HCT116 (cell line): ENCODE data around the gene P3H3. TPM values are rescaled to one million over a fixed set of nuclear protein-coding genes. Genes with fewer than 3 reads are reported as not detected.

Experiments
- ATAC-seq: fragments of 200-7000 bp; cut with Tn5 transposase; 2 replicates; pipeline ENCODE4 v1.9.1; 2020; ENCODE audit warnings: mild to moderate bottlenecking, moderate library complexity
- BruUV-seq: library from RNA; stranded (reverse); fragments of 400-500 nt; replicated peaks from 2 replicates; lab custom pipeline; 2021; lab: Mats Ljungman, UMichigan
- CTCF ChIA-PET: fragments of 300-600 bp; sonication (Branson Sonifier 250); formaldehyde crosslinking; loops from one replicate; lab custom pipeline; 2021; ENCODE audit warnings: antibody characterized with exemption; lab: Charles Lee
- POLR2A ChIA-PET: fragments of 300-600, 350-600 bp; sonication (Branson Sonifier 250); formaldehyde crosslinking; loops from one replicate; lab custom pipeline; 2021; ENCODE audit warnings: antibody characterized with exemption; lab: Charles Lee
- RAD21 ChIA-PET, 2 experiments: fragments of 300-600 bp; sonication (Branson Sonifier 250); formaldehyde crosslinking; loops; one replicate each; lab custom pipeline; 2023; ENCODE audit warnings: low total read pairs in 2 of 2; ENCODE audit not compliant: uncharacterized antibody in 2 of 2, unreplicated experiment in 2 of 2, low non-redundant PET in 1 of 2; lab: Charles Lee
- DNase-seq: peaks from one replicate; pipeline ENCODE4 v3.0.0-alpha.2; 2010; ENCODE audit warnings: low read depth, low spot score
- H2AFZ ChIP-seq: fragments of 200-600 bp; shearing (Covaris generic), sonication (generic); 2 replicates; pipeline ENCODE4 v1.6.1; 2017; ENCODE audit warnings: low read depth, mixed run types, mixed read lengths, antibody characterized with exemption, low read length; ENCODE audit not compliant: poor library complexity, severe bottlenecking
- H3K27ac ChIP-seq: 2 replicates; pipeline ENCODE4 v1.5.1; 2012; ENCODE audit warnings: low read depth, low read length
- H3K27me3 ChIP-seq: fragments of 200-600 bp; sonication (generic); 2 replicates; pipeline ENCODE4 v1.6.1; 2016; ENCODE audit warnings: mixed run types, low read length, mixed read lengths; ENCODE audit not compliant: insufficient read depth
- H3K36me3 ChIP-seq, 2 experiments: fragments of 200-500 bp in 1 of 2; fragments of 200-600 bp in 1 of 2; sonication (Bioruptor generic) in 1 of 2; sonication (generic) in 1 of 2; 2 replicates each; pipeline versions ENCODE4 v1.5.1 to v1.6.1; 2014 to 2016; ENCODE audit warnings: low read length in 2 of 2, inconsistent platforms in 1 of 2, mixed read lengths in 1 of 2, mixed run types in 1 of 2; ENCODE audit not compliant: insufficient read depth in 2 of 2, control insufficient read depth in 1 of 2
- H3K4me1 ChIP-seq, 2 experiments: fragments of 200-600 bp in 1 of 2; sonication (generic) in 1 of 2; 2 replicates each; pipeline versions ENCODE4 v1.5.1 to v1.6.1; 2012 to 2017; ENCODE audit warnings: low read length in 2 of 2, inconsistent platforms in 1 of 2, mild to moderate bottlenecking in 1 of 2, mixed read lengths in 1 of 2, mixed run types in 1 of 2, moderate library complexity in 1 of 2; ENCODE audit not compliant: insufficient read depth in 2 of 2, control insufficient read depth in 1 of 2
- H3K4me2 ChIP-seq: fragments of 200-600 bp; sonication (generic); 2 replicates; pipeline ENCODE4 v1.6.1; 2017; ENCODE audit warnings: mixed run types, low read length, mixed read lengths
- H3K4me3 ChIP-seq, 2 experiments: fragments of 200-600 bp in 1 of 2; sonication (generic) in 1 of 2; replicated peaks in 1 of 2; 2 replicates each; pipeline ENCODE4 v1.5.1; 2011 to 2016; ENCODE audit warnings: low read length in 2 of 2, control low read depth in 1 of 2, low read depth in 1 of 2, mild to moderate bottlenecking in 1 of 2, mixed read lengths in 1 of 2, mixed run types in 1 of 2
- H3K79me2 ChIP-seq: fragments of 200-600 bp; sonication (generic); 2 replicates; pipeline ENCODE4 v1.6.1; 2017; ENCODE audit warnings: mild to moderate bottlenecking, mixed run types, low read length, moderate library complexity, mixed read lengths; ENCODE audit not compliant: insufficient read depth
- H3K9ac ChIP-seq: fragments of 200-600 bp; sonication (generic); 2 replicates; pipeline ENCODE4 v1.6.1; 2016; ENCODE audit warnings: low read length, mixed read lengths
- H3K9me2 ChIP-seq: fragments of 200-600 bp; sonication (generic), shearing (Covaris generic); 2 replicates; pipeline ENCODE4 v1.6.1; 2017; ENCODE audit warnings: mixed run types, mild to moderate bottlenecking, moderate library complexity; ENCODE audit not compliant: insufficient read depth
- H3K9me3 ChIP-seq, 2 experiments: fragments of 200-500 bp in 1 of 2; fragments of 200-600 bp in 1 of 2; sonication (Bioruptor generic) in 1 of 2; sonication (generic) in 1 of 2; 2 replicates each; pipeline ENCODE4 v1.6.1; 2014 to 2017; ENCODE audit warnings: low read length in 2 of 2, mixed read lengths in 2 of 2, inconsistent platforms in 1 of 2, low read depth in 1 of 2, mild to moderate bottlenecking in 1 of 2, mixed run types in 1 of 2, moderate library complexity in 1 of 2; ENCODE audit not compliant: control insufficient read depth in 1 of 2, insufficient read depth in 1 of 2
- H4K20me1 ChIP-seq: fragments of 200-600 bp; sonication (generic), shearing (Covaris generic); 2 replicates; pipeline ENCODE4 v1.6.1; 2017; ENCODE audit warnings: mixed run types, mild to moderate bottlenecking, moderate library complexity; ENCODE audit not compliant: insufficient read depth
- CBX3 ChIP-seq: IDR thresholded peaks from 2 replicates; pipeline ENCODE4 v1.6.1; 2012; ENCODE audit warnings: low read depth
- CEBPB ChIP-seq: IDR thresholded peaks from 2 replicates; pipeline ENCODE4 v1.6.1; 2012; ENCODE audit warnings: low read depth
- EGR1 ChIP-seq: IDR thresholded peaks from 2 replicates; pipeline ENCODE4 v1.6.1; 2012; ENCODE audit warnings: low read depth
- EZH2 ChIP-seq: fragments of 200-600 bp; sonication (generic); IDR thresholded peaks from 2 replicates; pipeline ENCODE4 v1.6.1; 2017; ENCODE audit warnings: antibody characterized with exemption, mixed run types
- EZH2phosphoT487 ChIP-seq: fragments of 200-600 bp; IDR thresholded peaks from 2 replicates; pipeline ENCODE4 v1.6.1; 2018; ENCODE audit warnings: antibody characterized with exemption, borderline replicate concordance
- FOSL1 ChIP-seq: IDR thresholded peaks from 2 replicates; pipeline ENCODE4 v1.6.1; 2012; ENCODE audit warnings: low read depth
- JUND ChIP-seq: IDR thresholded peaks from 2 replicates; pipeline ENCODE4 v1.6.1; 2012
- POLR2AphosphoS5 ChIP-seq: IDR thresholded peaks from 2 replicates; pipeline ENCODE4 v1.6.1; 2011; ENCODE audit warnings: mild to moderate bottlenecking, low read depth, low read length, moderate library complexity
- SIN3A ChIP-seq: IDR thresholded peaks from 2 replicates; pipeline ENCODE4 v1.6.1; 2012; ENCODE audit warnings: low read depth
- SP1 ChIP-seq: IDR thresholded peaks from 2 replicates; pipeline ENCODE4 v1.6.1; 2012; ENCODE audit warnings: low read depth
- TCF7L2 ChIP-seq: IDR thresholded peaks from 2 replicates; pipeline ENCODE4 v1.7.0; 2011; ENCODE audit warnings: borderline replicate concordance, inconsistent platforms; ENCODE audit not compliant: insufficient read depth, insufficient read length; ENCODE audit errors: extremely low read depth
- YY1 ChIP-seq: IDR thresholded peaks from 2 replicates; pipeline ENCODE4 v1.6.1; 2011; ENCODE audit warnings: low read length, low read depth, moderate library complexity, mild to moderate bottlenecking; ENCODE audit not compliant: insufficient replicate concordance; ENCODE audit errors: extremely low read depth
- ZFX ChIP-seq: fragments of 450-650 bp; IDR thresholded peaks from 2 replicates; pipeline ENCODE4 v1.6.1; 2017
- ZNF274 ChIP-seq: fragments of 200-500 bp; sonication (Bioruptor generic); IDR thresholded peaks from 2 replicates; pipeline ENCODE4 v1.6.1; 2014; ENCODE audit warnings: mild to moderate bottlenecking, low read depth, low read length, inconsistent platforms
- intact Hi-C: fragments of 100-400 bp; cut with micrococcal nuclease; formaldehyde crosslinking; loops from 2 replicates; pipeline ENCODE4 v1.10.0; 2022
- total RNA-seq: library from RNA; stranded (reverse); gene quantifications from one replicate; pipeline ENCODE4 v1.2.1, GENCODE V29; 2021; ENCODE audit not compliant: unreplicated experiment
- TF ChIP-seq, protein P1 (sequence below): IDR thresholded peaks from 2 replicates; pipeline ENCODE4 v1.6.1; 2012; ENCODE audit warnings: low read depth
- TF ChIP-seq, protein P2 (sequence below): IDR thresholded peaks from 2 replicates; pipeline ENCODE4 v1.6.1; 2012
- TF ChIP-seq, protein P3 (sequence below): IDR thresholded peaks from 2 replicates; pipeline ENCODE4 v1.6.1; 2012

P3H3 gene
- total RNA-seq, 1 experiment from 2014 or later: 32.2 TPM

DNA sequence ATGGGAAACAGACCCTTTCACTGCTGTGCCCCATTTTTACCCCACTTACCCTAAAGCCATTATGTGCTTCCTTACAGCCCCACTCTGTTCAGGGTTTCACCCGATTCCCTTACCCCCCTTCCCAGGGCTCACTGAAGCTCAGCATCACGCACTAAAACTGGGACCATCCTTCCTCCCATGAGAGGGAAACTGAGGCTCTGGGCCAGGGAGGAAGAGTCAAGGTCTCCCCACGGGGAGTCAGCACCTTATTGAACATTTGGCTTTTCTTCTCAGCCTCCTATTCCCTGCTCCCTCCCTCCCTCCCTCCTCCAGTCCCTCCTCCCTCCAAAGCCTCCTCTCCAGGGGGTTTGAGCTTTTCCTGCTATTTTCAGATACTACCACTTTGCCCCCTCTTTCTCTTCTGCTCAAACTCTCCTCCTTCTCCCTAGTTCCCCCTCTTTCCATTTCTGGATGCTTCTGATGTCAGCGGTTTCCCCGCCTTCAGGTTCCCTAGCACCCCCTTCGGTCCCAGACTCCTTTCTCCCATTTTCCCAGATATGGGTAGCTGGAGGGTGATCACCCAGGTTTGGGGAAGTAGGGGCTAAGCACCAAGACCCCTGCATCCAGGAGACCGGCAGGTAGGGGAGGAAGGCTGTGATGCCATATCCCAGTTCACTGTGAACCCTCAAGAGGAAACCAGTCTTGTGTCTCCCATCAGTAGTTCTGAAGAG, 5.6 kb upstream of the P3H3 start:
- Histone ChIP-seq H3K36me3 (no peaks in the 10 kb centered on the region), H3K4me3 (peak overlapping the region; percentile 43 to 50; a peak in 2 of 4 replicates), H3K9me2 (no peaks in the 10 kb centered on the region), H3K27ac (no peak overlapping the region; the same call in 1 of the 2 replicates), H3K79me2 (peaks cover 7% of the 10 kb centered on the region; the same call in 1 of the 2 replicates), H3K9me3 (no peaks in the 10 kb centered on the region), H3K4me2 (peak overlapping the region; percentile 83), H3K4me1 (peaks cover 20 to 43% of the 10 kb centered on the region in 2 experiments), H3K27me3 (peaks cover 6% of the 10 kb centered on the region; the same call in 1 of the 2 replicates), H2AFZ (no peak overlapping the region), H3K9ac (no peak overlapping the region), H4K20me1 (no peaks in the 10 kb centered on the region)
- intact Hi-C loops: no loop called here
- ChIA-PET POLR2A (no interaction called here), CTCF (interaction anchor here (0.9 to 2.3 kb wide), 4 partner anchors 12 to 69 kb away, joined by 3 to 10 read pairs (median 6); partner anchors contain the start of genes MLF2 and USP5), RAD21 (no interaction called here)
- ATAC-seq: no peak
- no peak for TF ChIP-seq POLR2AphosphoS5
- TF ChIP-seq FOSL1: no peak
- TF ChIP-seq TCF7L2: no peak
- TF ChIP-seq EZH2: no peak
- TF ChIP-seq, protein P1, sequence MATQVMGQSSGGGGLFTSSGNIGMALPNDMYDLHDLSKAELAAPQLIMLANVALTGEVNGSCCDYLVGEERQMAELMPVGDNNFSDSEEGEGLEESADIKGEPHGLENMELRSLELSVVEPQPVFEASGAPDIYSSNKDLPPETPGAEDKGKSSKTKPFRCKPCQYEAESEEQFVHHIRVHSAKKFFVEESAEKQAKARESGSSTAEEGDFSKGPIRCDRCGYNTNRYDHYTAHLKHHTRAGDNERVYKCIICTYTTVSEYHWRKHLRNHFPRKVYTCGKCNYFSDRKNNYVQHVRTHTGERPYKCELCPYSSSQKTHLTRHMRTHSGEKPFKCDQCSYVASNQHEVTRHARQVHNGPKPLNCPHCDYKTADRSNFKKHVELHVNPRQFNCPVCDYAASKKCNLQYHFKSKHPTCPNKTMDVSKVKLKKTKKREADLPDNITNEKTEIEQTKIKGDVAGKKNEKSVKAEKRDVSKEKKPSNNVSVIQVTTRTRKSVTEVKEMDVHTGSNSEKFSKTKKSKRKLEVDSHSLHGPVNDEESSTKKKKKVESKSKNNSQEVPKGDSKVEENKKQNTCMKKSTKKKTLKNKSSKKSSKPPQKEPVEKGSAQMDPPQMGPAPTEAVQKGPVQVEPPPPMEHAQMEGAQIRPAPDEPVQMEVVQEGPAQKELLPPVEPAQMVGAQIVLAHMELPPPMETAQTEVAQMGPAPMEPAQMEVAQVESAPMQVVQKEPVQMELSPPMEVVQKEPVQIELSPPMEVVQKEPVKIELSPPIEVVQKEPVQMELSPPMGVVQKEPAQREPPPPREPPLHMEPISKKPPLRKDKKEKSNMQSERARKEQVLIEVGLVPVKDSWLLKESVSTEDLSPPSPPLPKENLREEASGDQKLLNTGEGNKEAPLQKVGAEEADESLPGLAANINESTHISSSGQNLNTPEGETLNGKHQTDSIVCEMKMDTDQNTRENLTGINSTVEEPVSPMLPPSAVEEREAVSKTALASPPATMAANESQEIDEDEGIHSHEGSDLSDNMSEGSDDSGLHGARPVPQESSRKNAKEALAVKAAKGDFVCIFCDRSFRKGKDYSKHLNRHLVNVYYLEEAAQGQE: no peak
- TF ChIP-seq CBX3: no peak
- TF ChIP-seq ZNF274: no peak
- TF ChIP-seq YY1: no peak
- TF ChIP-seq, protein P2, sequence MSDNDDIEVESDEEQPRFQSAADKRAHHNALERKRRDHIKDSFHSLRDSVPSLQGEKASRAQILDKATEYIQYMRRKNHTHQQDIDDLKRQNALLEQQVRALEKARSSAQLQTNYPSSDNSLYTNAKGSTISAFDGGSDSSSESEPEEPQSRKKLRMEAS: no peak
- no peak for TF ChIP-seq SIN3A
- no peak for TF ChIP-seq EZH2phosphoT487
- TF ChIP-seq JUND: no peak
- TF ChIP-seq ZFX: no peak
- TF ChIP-seq CEBPB: no peak
- no peak for TF ChIP-seq SP1
- TF ChIP-seq, protein P3, sequence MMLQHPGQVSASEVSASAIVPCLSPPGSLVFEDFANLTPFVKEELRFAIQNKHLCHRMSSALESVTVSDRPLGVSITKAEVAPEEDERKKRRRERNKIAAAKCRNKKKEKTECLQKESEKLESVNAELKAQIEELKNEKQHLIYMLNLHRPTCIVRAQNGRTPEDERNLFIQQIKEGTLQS: no peak
- no peak for TF ChIP-seq EGR1
- no peak for DNase-seq
- BruUV-seq: no TSS peak
